T-helper 1 cell treated with Interleukin-12 subunit alpha and Interleukin-12 subunit beta and Interleukin-4 antibody, amounts not matched to agents 30 ng/mL and 1 ng/mL, for 36 hours (primary cell): ENCODE measurements around the gene TRIM71. TPM values are rescaled to one million over a fixed set of nuclear protein-coding genes. Genes with fewer than 3 reads are reported as not detected.

Source experiments
- intact Hi-C: fragments of 100-400 bp; cut with micrococcal nuclease; formaldehyde crosslinking; loops from one replicate; pipeline ENCODE4 v1.15.1; 2024
- total RNA-seq: library from RNA; stranded (reverse); gene quantifications from 2 replicates; pipeline ENCODE4 v1.2.3, GENCODE V29; 2022

Gene TRIM71
- total RNA-seq, 1 donor from 2014 or later = 0.02 TPM

GRCh38 chr3:32862936-32863487, 45.2 kb downstream of the TRIM71 start:
- intact Hi-C loops = no loop called here

- intact Hi-C loops = no loop called here
Observed at GRCh38 chr3:32865383-32865782, 47.6 kb downstream of the TRIM71 start.

GRCh38 chr3:32866533-32866932, 48.7 kb downstream of the TRIM71 start:
- intact Hi-C loops = no loop called here

- intact Hi-C loops = no loop called here
Observed at GRCh38 chr3:32867954-32868353, 50.2 kb downstream of the TRIM71 start.

GRCh38 chr3:32868719-32869512, 51.1 kb downstream of the TRIM71 start:
- intact Hi-C loops = no loop called here

- intact Hi-C loops = no loop called here
Observed at GRCh38 chr3:32869513-32870047, 51.8 kb downstream of the TRIM71 start.

- intact Hi-C loops = no loop called here
Observed at GRCh38 chr3:32870373-32871095, 52.7 kb downstream of the TRIM71 start.

GRCh38 chr3:32871273-32871672, 53.5 kb downstream of the TRIM71 start:
- intact Hi-C loops = no loop called here

GRCh38 chr3:32872487-32873382, 54.9 kb downstream of the TRIM71 start:
- intact Hi-C loops = no loop called here

GRCh38 chr3:32873531-32874130, 55.8 kb downstream of the TRIM71 start:
- intact Hi-C loops = no loop called here

- intact Hi-C loops = no loop called here
Observed at GRCh38 chr3:32876920-32877319, 59.1 kb downstream of the TRIM71 start.

GRCh38 chr3:32877598-32877997, 59.8 kb downstream of the TRIM71 start:
- intact Hi-C loops = no loop called here

GRCh38 chr3:32880225-32880624, 62.4 kb downstream of the TRIM71 start:
- intact Hi-C loops = loop anchor here (5.0 kb wide), 1 partner anchor 52 kb away; no protein-coding TSS in a partner anchor

- intact Hi-C loops = loop anchor here (1.0 to 5.0 kb wide), 2 partner anchors 21 to 51 kb away; no protein-coding TSS in a partner anchor
Observed at GRCh38 chr3:32881624-32882023, 63.8 kb downstream of the TRIM71 start.

GRCh38 chr3:32882189-32882588, 64.4 kb downstream of the TRIM71 start:
- intact Hi-C loops = loop anchor here (1.0 to 5.0 kb wide), 2 partner anchors 20 to 50 kb away; no protein-coding TSS in a partner anchor

GRCh38 chr3:32882603-32883025, 64.8 kb downstream of the TRIM71 start:
- intact Hi-C loops = loop anchor here (1.0 to 5.0 kb wide), 2 partner anchors 20 to 50 kb away; no protein-coding TSS in a partner anchor

- intact Hi-C loops = loop anchor here (5.0 kb wide), 1 partner anchor 48 kb away; no protein-coding TSS in a partner anchor
Observed at GRCh38 chr3:32883817-32884216, 66.0 kb downstream of the TRIM71 start.

- intact Hi-C loops = loop anchor here (5.0 kb wide), 1 partner anchor 48 kb away; no protein-coding TSS in a partner anchor
Observed at GRCh38 chr3:32884591-32884990, 66.8 kb downstream of the TRIM71 start.

- intact Hi-C loops = no loop called here
Observed at GRCh38 chr3:32885283-32885901, 67.6 kb downstream of the TRIM71 start.

- intact Hi-C loops = no loop called here
Observed at GRCh38 chr3:32886296-32886695, 68.5 kb downstream of the TRIM71 start.
